ENCODE measurements around the gene KIAA1328. TPM values are rescaled to one million over a fixed set of nuclear protein-coding genes. Genes with fewer than 3 reads are reported as not detected.

Gene KIAA1328
- total RNA-seq, 1 experiment from 2014 or later, result 6.2 TPM

DNA sequence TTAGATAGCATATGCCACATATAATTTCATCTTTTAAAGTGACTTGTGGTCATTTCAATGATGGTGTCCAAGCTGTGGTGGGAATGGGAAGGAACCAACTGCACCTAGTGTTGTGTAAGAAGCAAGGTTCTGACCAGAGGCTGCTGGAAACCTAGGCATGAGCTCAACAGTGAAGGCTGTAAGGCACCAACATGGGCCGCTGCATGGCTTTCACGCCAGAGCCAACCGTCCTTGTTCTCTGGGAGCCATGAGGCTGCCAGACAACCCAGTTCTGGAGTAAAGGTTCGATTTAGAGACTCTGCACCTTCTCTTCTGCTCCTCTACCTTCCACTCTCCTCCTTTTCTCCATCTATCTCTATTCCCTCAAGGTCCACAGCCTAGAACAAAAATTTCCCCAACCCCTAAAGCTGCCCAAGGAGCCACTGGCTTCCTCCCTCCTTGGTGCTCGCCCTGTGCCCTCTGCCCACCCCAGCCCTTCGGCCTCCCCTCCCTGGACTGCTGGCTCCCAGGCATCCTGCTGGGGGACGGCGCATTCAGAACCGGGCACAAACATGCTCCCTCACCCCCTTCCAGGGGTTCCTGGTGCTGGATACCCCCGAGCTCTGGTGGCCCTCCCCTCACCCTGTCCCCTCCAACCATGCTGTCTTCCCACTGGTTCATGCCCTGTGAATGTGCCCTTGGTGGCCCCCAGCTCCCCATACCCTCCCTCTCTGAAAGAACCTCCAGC, 431.6 kb downstream of the KIAA1328 start:
- intact Hi-C loops (cut with micrococcal nuclease; ENCODE audit: unreplicated experiment), result no loop called here
- in situ Hi-C loops (cut with HindIII; ENCODE audit: low pct_unique_long_range_greater_than_20kb, low sequenced_read_pairs), result no loop called here
- H3K9me3 ChIP-seq (ENCODE audit: control insufficient read depth, insufficient read depth, low read depth, low read length), result no peaks in the 10 kb centered on the region
- ChIA-PET CTCF (no interaction called here), POLR2A (no interaction called here)
- H3K27ac ChIP-seq (ENCODE audit: low read length), result no peak overlapping the region
- H3K4me3 ChIP-seq (ENCODE audit: low read depth in 2 of 2, low read length in 2 of 2), result no peak overlapping the region
- no peaks in the 10 kb centered on the region for H3K4me1 ChIP-seq (ENCODE audit: control insufficient read depth, insufficient read depth, low read length)
- no peak for DNase-seq (ENCODE audit: low read depth, low spot score)
- no peak for ATAC-seq
- no peaks in the 10 kb centered on the region for H3K27me3 ChIP-seq (ENCODE audit: control insufficient read depth, insufficient read depth, low read length)
- BruUV-seq (replicated peaks), result no TSS peak
- no peaks in the 10 kb centered on the region for H3K36me3 ChIP-seq (ENCODE audit: control insufficient read depth, insufficient read depth, low read length)
- TF ChIP-seq REST (IDR thresholded peaks at IDR 0.05; ENCODE audit: insufficient read depth in 1 of 2, low read depth in 2 of 2, low read length in 1 of 2) (no peak), POLR2AphosphoS5 (IDR thresholded peaks at IDR 0.05; ENCODE audit: low read depth, low read length) (no peak), SIN3A (IDR thresholded peaks at IDR 0.05; ENCODE audit: borderline replicate concordance, insufficient read depth, low read depth, low read length) (no peak), TCF7L2 (IDR thresholded peaks at IDR 0.05; ENCODE audit: low read depth, low read length) (no peak)
- TF ChIP-seq, protein P1, sequence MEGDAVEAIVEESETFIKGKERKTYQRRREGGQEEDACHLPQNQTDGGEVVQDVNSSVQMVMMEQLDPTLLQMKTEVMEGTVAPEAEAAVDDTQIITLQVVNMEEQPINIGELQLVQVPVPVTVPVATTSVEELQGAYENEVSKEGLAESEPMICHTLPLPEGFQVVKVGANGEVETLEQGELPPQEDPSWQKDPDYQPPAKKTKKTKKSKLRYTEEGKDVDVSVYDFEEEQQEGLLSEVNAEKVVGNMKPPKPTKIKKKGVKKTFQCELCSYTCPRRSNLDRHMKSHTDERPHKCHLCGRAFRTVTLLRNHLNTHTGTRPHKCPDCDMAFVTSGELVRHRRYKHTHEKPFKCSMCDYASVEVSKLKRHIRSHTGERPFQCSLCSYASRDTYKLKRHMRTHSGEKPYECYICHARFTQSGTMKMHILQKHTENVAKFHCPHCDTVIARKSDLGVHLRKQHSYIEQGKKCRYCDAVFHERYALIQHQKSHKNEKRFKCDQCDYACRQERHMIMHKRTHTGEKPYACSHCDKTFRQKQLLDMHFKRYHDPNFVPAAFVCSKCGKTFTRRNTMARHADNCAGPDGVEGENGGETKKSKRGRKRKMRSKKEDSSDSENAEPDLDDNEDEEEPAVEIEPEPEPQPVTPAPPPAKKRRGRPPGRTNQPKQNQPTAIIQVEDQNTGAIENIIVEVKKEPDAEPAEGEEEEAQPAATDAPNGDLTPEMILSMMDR (IDR thresholded peaks at IDR 0.05), result no peak

- intact Hi-C loops (cut with micrococcal nuclease; ENCODE audit: unreplicated experiment), result no loop called here
- H3K9me3 ChIP-seq (ENCODE audit: control insufficient read depth, insufficient read depth, low read depth, low read length), result no peaks in the 10 kb centered on the region
- H3K36me3 ChIP-seq (ENCODE audit: control insufficient read depth, insufficient read depth, low read length), result no peaks in the 10 kb centered on the region
- no peak for TF ChIP-seq POLR2AphosphoS5 (IDR thresholded peaks at IDR 0.05; ENCODE audit: low read depth, low read length)
- TF ChIP-seq TCF7L2 (IDR thresholded peaks at IDR 0.05; ENCODE audit: low read depth, low read length), result no peak
- TF ChIP-seq, protein P1 (IDR thresholded peaks at IDR 0.05), result no peak
- no peak for TF ChIP-seq SIN3A (IDR thresholded peaks at IDR 0.05; ENCODE audit: borderline replicate concordance, insufficient read depth, low read depth, low read length)
- no peak for TF ChIP-seq REST (IDR thresholded peaks at IDR 0.05; ENCODE audit: insufficient read depth in 1 of 2, low read depth in 2 of 2, low read length in 1 of 2)
- no peaks in the 10 kb centered on the region for H3K4me1 ChIP-seq (ENCODE audit: control insufficient read depth, insufficient read depth, low read length)
- in situ Hi-C loops (cut with HindIII; ENCODE audit: low pct_unique_long_range_greater_than_20kb, low sequenced_read_pairs), result no loop called here
- BruUV-seq (replicated peaks), result no TSS peak
- H3K27ac ChIP-seq (ENCODE audit: low read length), result no peak overlapping the region
- H3K4me3 ChIP-seq (ENCODE audit: low read depth in 2 of 2, low read length in 2 of 2), result no peak overlapping the region
- POLR2A ChIA-PET, result no interaction called here
- DNase-seq (ENCODE audit: low read depth, low spot score), result no peak
- ATAC-seq, result no peak
- CTCF ChIA-PET, result no interaction called here
- H3K27me3 ChIP-seq (ENCODE audit: control insufficient read depth, insufficient read depth, low read length), result no peaks in the 10 kb centered on the region
Observed at GRCh38 chr18:37261246-37261840, 432.4 kb downstream of the KIAA1328 start.
